Measurements from ENCODE around the gene RABGAP1L. TPM values are rescaled to one million over a fixed set of nuclear protein-coding genes. Genes with fewer than 3 reads are reported as not detected.

RABGAP1L gene
- polyA plus RNA-seq, 1 donor (not counting 4 experiments of a cell fraction or from before 2014, with no cell fraction given) = 24.2 TPM

GRCh38 chr1:174872615-174873058 is 713.3 kb downstream of the RABGAP1L start:
- H3K9me3 ChIP-seq (ENCODE audit: control insufficient read depth, low read depth, low read length) = no peaks in the 10 kb centered on the region
- H3K4me3 ChIP-seq (ENCODE audit: control insufficient read depth in 2 of 3, extremely low read depth in 1 of 3, insufficient read depth in 2 of 3, low read depth in 1 of 3, low read length in 3 of 3) = no peak overlapping the region
- H3K4me2 ChIP-seq (ENCODE audit: control insufficient read depth, extremely low read depth, insufficient read depth, low read depth, low read length) = no peak overlapping the region
- peaks cover 5% of the 10 kb centered on the region for H3K4me1 ChIP-seq (ENCODE audit: control insufficient read depth, extremely low read depth, insufficient read depth, low read length)
- H3K27me3 ChIP-seq (ENCODE audit: control insufficient read depth, extremely low read depth, insufficient read depth, low read length) = no peaks in the 10 kb centered on the region
- no peak for FAIRE-seq
- no peak overlapping the region for H3K9ac ChIP-seq (ENCODE audit: control insufficient read depth, extremely low read depth, insufficient read depth, low read length)
- no peaks in the 10 kb centered on the region for H3K36me3 ChIP-seq (ENCODE audit: control insufficient read depth in 2 of 2, extremely low read depth in 1 of 2, insufficient read depth in 2 of 2, low read length in 2 of 2)
- H4K20me1 ChIP-seq (ENCODE audit: control insufficient read depth, extremely low read depth, insufficient read depth, low read length) = no peaks in the 10 kb centered on the region
- no peak overlapping the region for H3K27ac ChIP-seq (ENCODE audit: control insufficient read depth, insufficient read depth, low read length)
- no peaks in the 10 kb centered on the region for H3K9me1 ChIP-seq (ENCODE audit: control insufficient read depth, extremely low read depth, insufficient read depth, low read length)
- no peak overlapping the region for H2AFZ ChIP-seq (ENCODE audit: control insufficient read depth, low read length)
- TF ChIP-seq CTCF (optimal IDR thresholded peaks at IDR 0.05 in 1 of 3, IDR thresholded peaks at IDR 0.05 in 1 of 3, conservative IDR thresholded peaks at IDR 0.05 in 1 of 3; ENCODE audit: extremely low read depth in 1 of 3, insufficient read depth in 2 of 3, low read length in 3 of 3) (no peak), EZH2 (IDR thresholded peaks at IDR 0.05; ENCODE audit: low read length) (no peak)
- no peaks in the 10 kb centered on the region for H3K79me2 ChIP-seq (ENCODE audit: control insufficient read depth, insufficient read depth, low read length)
- dilution Hi-C loops (cut with MboI; ENCODE audit: extremely low pct_ligation_motif_present, low sequenced_read_pairs) = no loop called here
- DNase-seq (ENCODE audit: low read depth, low spot score) = no peak

- H3K36me3 ChIP-seq (ENCODE audit: control insufficient read depth in 2 of 2, extremely low read depth in 1 of 2, insufficient read depth in 2 of 2, low read length in 2 of 2) = no peaks in the 10 kb centered on the region
- FAIRE-seq = no peak
- no peak overlapping the region for H3K4me2 ChIP-seq (ENCODE audit: control insufficient read depth, extremely low read depth, insufficient read depth, low read depth, low read length)
- DNase-seq (ENCODE audit: low read depth, low spot score) = no peak
- no peaks in the 10 kb centered on the region for H3K27me3 ChIP-seq (ENCODE audit: control insufficient read depth, extremely low read depth, insufficient read depth, low read length)
- H3K9me3 ChIP-seq (ENCODE audit: control insufficient read depth, low read depth, low read length) = no peaks in the 10 kb centered on the region
- TF ChIP-seq EZH2 (IDR thresholded peaks at IDR 0.05; ENCODE audit: low read length) (no peak), CTCF (optimal IDR thresholded peaks at IDR 0.05 in 1 of 3, IDR thresholded peaks at IDR 0.05 in 1 of 3, conservative IDR thresholded peaks at IDR 0.05 in 1 of 3; ENCODE audit: extremely low read depth in 1 of 3, insufficient read depth in 2 of 3, low read length in 3 of 3) (no peak)
- no peak overlapping the region for H2AFZ ChIP-seq (ENCODE audit: control insufficient read depth, low read length)
- no peak overlapping the region for H3K9ac ChIP-seq (ENCODE audit: control insufficient read depth, extremely low read depth, insufficient read depth, low read length)
- H4K20me1 ChIP-seq (ENCODE audit: control insufficient read depth, extremely low read depth, insufficient read depth, low read length) = no peaks in the 10 kb centered on the region
- H3K9me1 ChIP-seq (ENCODE audit: control insufficient read depth, extremely low read depth, insufficient read depth, low read length) = no peaks in the 10 kb centered on the region
- no peak overlapping the region for H3K27ac ChIP-seq (ENCODE audit: control insufficient read depth, insufficient read depth, low read length)
- dilution Hi-C loops (cut with MboI; ENCODE audit: extremely low pct_ligation_motif_present, low sequenced_read_pairs) = no loop called here
- H3K4me3 ChIP-seq (ENCODE audit: control insufficient read depth in 2 of 3, extremely low read depth in 1 of 3, insufficient read depth in 2 of 3, low read depth in 1 of 3, low read length in 3 of 3) = no peak overlapping the region
- peaks cover 5% of the 10 kb centered on the region for H3K4me1 ChIP-seq (ENCODE audit: control insufficient read depth, extremely low read depth, insufficient read depth, low read length)
- H3K79me2 ChIP-seq (ENCODE audit: control insufficient read depth, insufficient read depth, low read length) = no peaks in the 10 kb centered on the region
Observed at GRCh38 chr1:174874331-174875053, 715.2 kb downstream of the RABGAP1L start.

All from keratinocyte (primary cell).